Neural cell (in vitro differentiated cells): ENCODE measurements around the gene FOSL2.

Experiments
- EP300 ChIP-seq: fragments of 450-650 bp; conservative IDR thresholded peaks from 2 replicates; pipeline ENCODE4 v1.6.1; 2014; ENCODE audit warnings: antibody characterized with exemption, mild to moderate bottlenecking, moderate library complexity; ENCODE audit not compliant: poor library complexity, severe bottlenecking
- EZH2 ChIP-seq: fragments of 200-600, 300-800 bp; shearing (Covaris generic), sonication (generic); IDR thresholded peaks from 2 replicates; pipeline ENCODE4 v1.6.1; 2014; ENCODE audit warnings: antibody characterized with exemption, low read length, borderline replicate concordance, mild to moderate bottlenecking; ENCODE audit not compliant: insufficient read depth, poor library complexity, severe bottlenecking
- MXI1 ChIP-seq: fragments of 450-650 bp; conservative IDR thresholded peaks from 2 replicates; pipeline ENCODE4 v1.6.1; 2014; ENCODE audit warnings: antibody characterized with exemption, mild to moderate bottlenecking; ENCODE audit not compliant: poor library complexity, severe bottlenecking
- POLR2AphosphoS5 ChIP-seq: IDR thresholded peaks from 2 replicates; pipeline ENCODE4 v1.6.1; 2012
- RAD21 ChIP-seq: fragments of 450-650 bp; conservative IDR thresholded peaks from 2 replicates; pipeline ENCODE4 v1.6.1; 2014; ENCODE audit warnings: antibody characterized with exemption, mild to moderate bottlenecking, moderate library complexity
- REST ChIP-seq: IDR thresholded peaks from 2 replicates; pipeline ENCODE4 v1.6.1; 2012; ENCODE audit warnings: borderline replicate concordance
- TAF1 ChIP-seq: IDR thresholded peaks from 2 replicates; pipeline ENCODE4 v1.6.1; 2012; ENCODE audit warnings: low read depth
- TF ChIP-seq, protein P1 (sequence below): fragments of 450-650 bp; IDR thresholded peaks from 2 replicates; pipeline ENCODE4 v1.5.1; 2014; ENCODE audit warnings: antibody characterized with exemption, mild to moderate bottlenecking, moderate library complexity; ENCODE audit not compliant: poor library complexity, severe bottlenecking

- TF ChIP-seq, protein P1, sequence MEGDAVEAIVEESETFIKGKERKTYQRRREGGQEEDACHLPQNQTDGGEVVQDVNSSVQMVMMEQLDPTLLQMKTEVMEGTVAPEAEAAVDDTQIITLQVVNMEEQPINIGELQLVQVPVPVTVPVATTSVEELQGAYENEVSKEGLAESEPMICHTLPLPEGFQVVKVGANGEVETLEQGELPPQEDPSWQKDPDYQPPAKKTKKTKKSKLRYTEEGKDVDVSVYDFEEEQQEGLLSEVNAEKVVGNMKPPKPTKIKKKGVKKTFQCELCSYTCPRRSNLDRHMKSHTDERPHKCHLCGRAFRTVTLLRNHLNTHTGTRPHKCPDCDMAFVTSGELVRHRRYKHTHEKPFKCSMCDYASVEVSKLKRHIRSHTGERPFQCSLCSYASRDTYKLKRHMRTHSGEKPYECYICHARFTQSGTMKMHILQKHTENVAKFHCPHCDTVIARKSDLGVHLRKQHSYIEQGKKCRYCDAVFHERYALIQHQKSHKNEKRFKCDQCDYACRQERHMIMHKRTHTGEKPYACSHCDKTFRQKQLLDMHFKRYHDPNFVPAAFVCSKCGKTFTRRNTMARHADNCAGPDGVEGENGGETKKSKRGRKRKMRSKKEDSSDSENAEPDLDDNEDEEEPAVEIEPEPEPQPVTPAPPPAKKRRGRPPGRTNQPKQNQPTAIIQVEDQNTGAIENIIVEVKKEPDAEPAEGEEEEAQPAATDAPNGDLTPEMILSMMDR = no peak
- TF ChIP-seq EP300 (no peak), POLR2AphosphoS5 (no peak), MXI1 (no peak), TAF1 (no peak), RAD21 (no peak), EZH2 (no peak), REST (no peak)
Measured at GRCh38 chr2:28424799-28425463, 32.3 kb downstream of the FOSL2 start.
